DND-41 (cell line): Measurements from ENCODE around the gene KLF1.

Source experiments
- CTCF ChIP-seq: IDR thresholded peaks from 2 replicates; pipeline ENCODE4 v1.5.1; 2012; ENCODE audit warnings: borderline replicate concordance, low read length, moderate library complexity, mild to moderate bottlenecking; ENCODE audit not compliant: poor library complexity, severe bottlenecking; ENCODE audit errors: extremely low read depth
- EZH2 ChIP-seq: IDR thresholded peaks from 3 replicates; pipeline ENCODE4 v1.6.1; 2012; ENCODE audit warnings: borderline replicate concordance, low read depth, mild to moderate bottlenecking, moderate library complexity, low read length, inconsistent platforms; ENCODE audit not compliant: severe bottlenecking

DNA sequence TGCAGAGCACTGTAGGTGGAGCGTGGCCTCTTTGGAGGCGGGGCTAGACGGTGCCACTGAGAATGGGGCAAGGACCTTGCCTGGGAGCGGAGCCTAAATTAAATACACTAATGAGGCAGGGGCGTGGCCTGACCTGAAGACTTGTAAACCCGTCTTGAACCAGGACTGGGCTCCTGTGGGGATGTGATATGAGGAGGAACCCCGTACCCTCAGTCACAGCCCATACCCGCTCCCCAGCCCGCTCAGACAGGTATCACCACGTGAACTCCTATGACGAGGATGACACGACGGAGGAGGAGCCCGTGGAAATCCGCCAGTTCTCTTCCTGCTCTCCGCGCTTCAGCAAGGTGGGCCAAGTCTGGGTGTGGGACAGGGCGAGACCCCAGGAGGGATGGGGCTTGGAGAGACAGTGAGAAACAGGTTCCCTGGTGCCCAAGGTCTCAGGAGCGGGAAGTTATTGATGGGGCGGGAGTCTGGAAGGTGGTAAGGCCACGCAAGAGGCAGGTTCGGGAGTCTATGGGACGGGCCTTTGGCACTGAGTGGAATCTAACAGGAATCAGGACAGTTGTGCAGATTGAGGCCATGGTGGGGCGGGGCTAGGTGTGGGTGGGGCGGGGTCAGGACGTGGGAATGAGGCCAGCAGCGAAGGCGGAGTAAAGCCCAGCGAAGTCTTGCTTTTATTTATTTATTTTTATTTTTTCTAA, 20.4 kb downstream of the KLF1 start:
- TF ChIP-seq CTCF = no peak
- no peak for TF ChIP-seq EZH2
